ENCODE measurements around the gene FOXQ1.

The FOXQ1 gene

GRCh38 chr6:1278061-1278720 lies 33.7 kb upstream of the FOXQ1 start:
- no peaks in the 10 kb centered on the region for H3F3A ChIP-seq (ENCODE audit: control insufficient read depth, insufficient read depth)
- peaks cover 2% of the 10 kb centered on the region; the same call in 1 of the 2 replicates for H3K27me3 ChIP-seq (ENCODE audit: control insufficient read depth, low read length)
- no peaks in the 10 kb centered on the region for H3K79me2 ChIP-seq (ENCODE audit: control insufficient read depth, low read length)
- no peaks in the 10 kb centered on the region for H3K36me3 ChIP-seq (ENCODE audit: control insufficient read depth, low read length)
- H4K20me1 ChIP-seq (ENCODE audit: control insufficient read depth, insufficient read depth, low read depth, low read length): no peaks in the 10 kb centered on the region
- H3K4me3 ChIP-seq (ENCODE audit: low read length): no peak overlapping the region
- H3K27ac ChIP-seq (ENCODE audit: low read depth, low read length): no peak overlapping the region
- no peaks in the 10 kb centered on the region for H3K9me2 ChIP-seq (replicated peaks; ENCODE audit: control insufficient read depth, low read length)
- no peak overlapping the region for H3K4me2 ChIP-seq (ENCODE audit: low read length)
- no peaks in the 10 kb centered on the region for H3K9me3 ChIP-seq (ENCODE audit: control insufficient read depth, insufficient read depth, low read length)
- TF ChIP-seq EZH2phosphoT487 (IDR thresholded peaks at IDR 0.05; ENCODE audit: borderline replicate concordance, low read length) (no peak), CTCF (IDR thresholded peaks at IDR 0.05; ENCODE audit: low read depth, low read length, poor library complexity, severe bottlenecking) (no peak)
- H3K4me1 ChIP-seq (ENCODE audit: control insufficient read depth, low read length): no peaks in the 10 kb centered on the region

- H3K36me3 ChIP-seq (ENCODE audit: control insufficient read depth, low read length): no peaks in the 10 kb centered on the region
- no peaks in the 10 kb centered on the region for H3K9me3 ChIP-seq (ENCODE audit: control insufficient read depth, insufficient read depth, low read length)
- TF ChIP-seq EZH2phosphoT487 (IDR thresholded peaks at IDR 0.05; ENCODE audit: borderline replicate concordance, low read length) (no peak), CTCF (IDR thresholded peaks at IDR 0.05; ENCODE audit: low read depth, low read length, poor library complexity, severe bottlenecking) (no peak)
- H3K9me2 ChIP-seq (replicated peaks; ENCODE audit: control insufficient read depth, low read length): no peaks in the 10 kb centered on the region
- no peaks in the 10 kb centered on the region for H3F3A ChIP-seq (ENCODE audit: control insufficient read depth, insufficient read depth)
- H3K79me2 ChIP-seq (ENCODE audit: control insufficient read depth, low read length): no peaks in the 10 kb centered on the region
- no peaks in the 10 kb centered on the region for H4K20me1 ChIP-seq (ENCODE audit: control insufficient read depth, insufficient read depth, low read depth, low read length)
- no peaks in the 10 kb centered on the region for H3K4me1 ChIP-seq (ENCODE audit: control insufficient read depth, low read length)
- peaks cover 2% of the 10 kb centered on the region; the same call in 1 of the 2 replicates for H3K27me3 ChIP-seq (ENCODE audit: control insufficient read depth, low read length)
- H3K4me3 ChIP-seq (ENCODE audit: low read length): no peak overlapping the region
- H3K4me2 ChIP-seq (ENCODE audit: low read length): no peak overlapping the region
- H3K27ac ChIP-seq (ENCODE audit: low read depth, low read length): no peak overlapping the region
Observed at GRCh38 chr6:1279065-1279464, 32.8 kb upstream of the FOXQ1 start.

- Histone ChIP-seq H3K9me2 (replicated peaks; ENCODE audit: control insufficient read depth, low read length) (no peaks in the 10 kb centered on the region), H3K9me3 (ENCODE audit: control insufficient read depth, insufficient read depth, low read length) (no peaks in the 10 kb centered on the region), H3K4me3 (ENCODE audit: low read length) (no peak overlapping the region), H3K36me3 (ENCODE audit: control insufficient read depth, low read length) (no peaks in the 10 kb centered on the region), H3K4me1 (ENCODE audit: control insufficient read depth, low read length) (no peaks in the 10 kb centered on the region), H4K20me1 (ENCODE audit: control insufficient read depth, insufficient read depth, low read depth, low read length) (no peaks in the 10 kb centered on the region), H3K27ac (ENCODE audit: low read depth, low read length) (no peak overlapping the region), H3K27me3 (ENCODE audit: control insufficient read depth, low read length) (peaks cover 2% of the 10 kb centered on the region; the same call in 1 of the 2 replicates), H3F3A (ENCODE audit: control insufficient read depth, insufficient read depth) (no peaks in the 10 kb centered on the region), H3K79me2 (ENCODE audit: control insufficient read depth, low read length) (no peaks in the 10 kb centered on the region), H3K4me2 (ENCODE audit: low read length) (no peak overlapping the region)
- TF ChIP-seq EZH2phosphoT487 (IDR thresholded peaks at IDR 0.05; ENCODE audit: borderline replicate concordance, low read length) (no peak), CTCF (IDR thresholded peaks at IDR 0.05; ENCODE audit: low read depth, low read length, poor library complexity, severe bottlenecking) (no peak)
Observed at GRCh38 chr6:1280666-1281300, 31.1 kb upstream of the FOXQ1 start.
